GM23248 (cell line): ENCODE results near the gene AP3D1. TPM values are rescaled to one million over a fixed set of nuclear protein-coding genes. Genes with fewer than 3 reads are reported as not detected.
A peak's percentile ranks its signal among the peaks of the same experiment; 100 is the strongest.

Experiments
- DNase-seq: peaks from one replicate; pipeline ENCODE4 v3.0.0-alpha.2; 2015
- H2AFZ ChIP-seq: fragments of 200-600 bp; sonication (generic); 2 replicates; pipeline ENCODE4 v1.6.1; 2016; ENCODE audit warnings: antibody characterized with exemption
- H3F3A ChIP-seq: fragments of 200-600 bp; sonication (generic); 2 replicates; pipeline ENCODE4 v1.6.1; 2016; ENCODE audit warnings: mild to moderate bottlenecking, antibody characterized with exemption, mixed run types; ENCODE audit not compliant: insufficient read depth
- H3K27ac ChIP-seq: fragments of 200-600 bp; sonication (generic); 2 replicates; pipeline ENCODE4 v1.5.1; 2016; ENCODE audit warnings: mild to moderate bottlenecking
- H3K27me3 ChIP-seq: fragments of 200-600 bp; sonication (generic); replicated peaks from 2 replicates; pipeline ENCODE4 v1.6.1; 2016; ENCODE audit warnings: mild to moderate bottlenecking; ENCODE audit not compliant: insufficient read depth
- H3K36me3 ChIP-seq: fragments of 200-600 bp; sonication (generic); 2 replicates; pipeline ENCODE4 v1.6.1; 2016; ENCODE audit warnings: low read depth, mild to moderate bottlenecking
- H3K4me1 ChIP-seq: fragments of 200-600 bp; sonication (generic); 2 replicates; pipeline ENCODE4 v1.6.1; 2016; ENCODE audit warnings: mild to moderate bottlenecking; ENCODE audit not compliant: insufficient read depth
- H3K4me2 ChIP-seq: fragments of 200-600 bp; sonication (generic); one replicate; pipeline ENCODE4 v1.6.1; 2016; ENCODE audit warnings: mild to moderate bottlenecking; ENCODE audit not compliant: unreplicated experiment
- H3K4me3 ChIP-seq: fragments of 200-600 bp; sonication (generic); 2 replicates; pipeline ENCODE4 v1.5.1; 2016; ENCODE audit warnings: mild to moderate bottlenecking
- H3K79me2 ChIP-seq: fragments of 200-600 bp; sonication (generic); 2 replicates; pipeline ENCODE4 v1.6.1; 2016; ENCODE audit warnings: mild to moderate bottlenecking; ENCODE audit not compliant: insufficient read depth
- H3K9ac ChIP-seq: fragments of 200-600 bp; sonication (generic); 2 replicates; pipeline ENCODE4 v1.6.1; 2016; ENCODE audit warnings: mild to moderate bottlenecking
- H3K9me2 ChIP-seq: fragments of 200-600 bp; sonication (generic); 2 replicates; pipeline ENCODE4 v1.6.1; 2016; ENCODE audit warnings: mixed run types, mild to moderate bottlenecking, moderate library complexity; ENCODE audit not compliant: insufficient read depth
- H3K9me3 ChIP-seq: fragments of 200-600 bp; sonication (generic); one replicate; pipeline ENCODE4 v1.6.1; 2017; ENCODE audit warnings: low read depth
- H4K20me1 ChIP-seq: fragments of 200-600 bp; sonication (generic); 2 replicates; pipeline ENCODE4 v1.6.0; 2016; ENCODE audit not compliant: insufficient read depth
- EZH2 ChIP-seq: fragments of 200-600 bp; sonication (generic); IDR thresholded peaks from 2 replicates; pipeline ENCODE4 v1.6.1; 2018; ENCODE audit warnings: antibody characterized with exemption, mild to moderate bottlenecking; ENCODE audit not compliant: insufficient read depth, poor library complexity, severe bottlenecking
- EZH2phosphoT487 ChIP-seq: fragments of 200-600 bp; sonication (generic); IDR thresholded peaks from 2 replicates; pipeline ENCODE4 v1.6.1; 2018; ENCODE audit warnings: antibody characterized with exemption, moderate library complexity, mild to moderate bottlenecking, low read depth; ENCODE audit not compliant: insufficient read depth
- WGBS, 2 experiments: methylation state at CpG; one replicate each; pipeline ENCODE4 v1.1.6; 2015 to 2017; ENCODE audit warnings: low lambda C conversion rate in 2 of 2, low coverage in 1 of 2; ENCODE audit errors: missing lambda C conversion rate in 2 of 2; 5-methylcytosine and 5-hydroxymethylcytosine counted together
- in situ Hi-C: fragments of 300-500 bp; cut with MboI; formaldehyde crosslinking; loops from 2 replicates; pipeline ENCODE4 v1.15.0; 2020
- polyA plus RNA-seq: library from polyadenylated mRNA; unstranded; fragments of >200 nt; fragmentation: Nextera tagmentation; extraction: Ambion mirVana; gene quantifications from 2 replicates; pipeline ENCODE4 v1.2.1, GENCODE V29; 2016
- total RNA-seq: library from RNA; depleted of rRNA; stranded (reverse); fragments of >200 nt; shearing (Covaris generic); gene quantifications from 2 replicates; pipeline ENCODE4 v1.2.3, GENCODE V29; 2014

The AP3D1 gene
- total and polyA plus RNA-seq, 2 experiments from 2014 or later = 79.0 to 97.6 TPM

DNA sequence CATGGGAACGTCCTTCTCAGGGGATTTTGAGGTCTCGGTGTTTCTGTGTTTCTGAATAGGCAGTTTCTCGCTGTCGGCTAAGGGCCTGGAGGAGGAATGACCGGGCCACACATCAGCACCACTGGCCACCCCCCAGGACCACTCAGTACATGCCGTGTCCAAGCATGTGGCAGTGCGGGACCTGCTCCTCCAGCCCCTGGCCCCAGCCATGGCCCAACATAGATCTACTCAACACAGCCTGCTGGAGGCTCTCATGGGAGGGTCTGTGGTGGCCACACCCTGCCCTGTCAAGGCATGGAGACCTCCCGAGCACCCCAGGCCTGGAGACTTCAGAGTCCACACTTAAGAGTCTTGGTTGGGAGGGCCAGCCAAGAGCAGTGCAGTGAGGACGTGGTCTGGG lies 37.1 kb downstream of the AP3D1 start:
- Histone ChIP-seq H3K4me3 (no peak overlapping the region), H3K9me3 (no peaks in the 10 kb centered on the region), H3K27me3 (no peaks in the 10 kb centered on the region), H4K20me1 (no peaks in the 10 kb centered on the region), H2AFZ (no peak overlapping the region), H3K4me1 (peaks cover 4% of the 10 kb centered on the region; the same call in 1 of the 2 replicates), H3K9ac (no peak overlapping the region), H3K9me2 (no peaks in the 10 kb centered on the region), H3K27ac (no peak overlapping the region), H3K79me2 (0 out of 2 replicates have a peak, but pooled peaks cover 3% of the 10 kb centered on the region), H3F3A (no peaks in the 10 kb centered on the region), H3K4me2 (no peak overlapping the region), H3K36me3 (peaks cover 15% of the 10 kb centered on the region)
- DNase-seq = no peak
- in situ Hi-C loops = no loop called here
- 83 to 85% methylated on average over 9 of the region's 9 CpGs for WGBS, 2 experiments
- TF ChIP-seq EZH2 (no peak), EZH2phosphoT487 (no peak)

DNA sequence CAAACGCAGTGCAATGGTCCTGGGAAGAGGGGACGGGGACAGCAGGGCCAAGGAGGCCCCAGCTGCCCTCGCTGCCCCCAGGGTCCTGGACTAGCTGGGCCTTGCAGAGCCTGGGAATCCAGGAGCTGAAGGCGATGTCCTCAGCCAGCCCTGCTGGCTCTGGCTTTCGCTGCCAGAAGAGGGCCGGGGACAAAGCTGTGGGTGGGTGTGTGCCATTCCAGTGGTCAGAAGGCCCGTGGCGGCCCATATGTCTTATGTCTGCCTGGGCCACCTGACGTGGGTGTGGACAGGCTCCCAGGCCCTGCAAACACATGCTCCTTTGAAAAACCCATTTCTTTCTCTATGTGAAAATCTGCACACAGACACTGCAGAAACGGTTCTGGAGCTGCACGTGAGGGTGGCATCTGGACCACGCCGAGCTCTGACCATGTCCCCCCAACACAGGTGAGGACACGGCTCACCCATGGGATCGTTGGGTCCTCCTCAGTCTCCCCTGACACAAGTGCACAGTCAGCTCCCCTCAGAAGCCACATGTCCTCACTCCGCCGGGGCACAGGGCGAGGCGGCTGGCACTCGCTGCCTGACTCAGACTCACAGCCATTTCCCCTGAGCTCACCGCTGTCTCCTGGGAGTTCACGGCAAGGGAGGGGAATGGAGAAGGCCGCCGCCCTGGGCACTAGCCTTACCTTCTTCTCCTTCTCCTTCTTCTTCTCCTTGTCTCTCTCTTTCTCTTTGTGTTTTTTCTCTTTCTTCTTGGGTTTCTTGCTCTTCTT lies 37.7 kb downstream of the AP3D1 start:
- Histone ChIP-seq H3K9me3 (no peaks in the 10 kb centered on the region), H3K36me3 (peaks cover 15% of the 10 kb centered on the region), H3K4me3 (no peak overlapping the region), H3K4me1 (peaks cover 4% of the 10 kb centered on the region; the same call in 1 of the 2 replicates), H3K9me2 (no peaks in the 10 kb centered on the region), H2AFZ (no peak overlapping the region), H3K79me2 (0 out of 2 replicates have a peak, but pooled peaks cover 3% of the 10 kb centered on the region), H3K4me2 (no peak overlapping the region), H3K9ac (no peak overlapping the region), H3K27me3 (no peaks in the 10 kb centered on the region), H4K20me1 (no peaks in the 10 kb centered on the region), H3K27ac (no peak overlapping the region), H3F3A (no peaks in the 10 kb centered on the region)
- in situ Hi-C loops = no loop called here
- 79 to 80% methylated on average over 22 to 24 of the region's 24 CpGs for WGBS, 2 experiments
- TF ChIP-seq EZH2phosphoT487 (no peak), EZH2 (no peak)
- peak; percentile 73 for DNase-seq

DNA sequence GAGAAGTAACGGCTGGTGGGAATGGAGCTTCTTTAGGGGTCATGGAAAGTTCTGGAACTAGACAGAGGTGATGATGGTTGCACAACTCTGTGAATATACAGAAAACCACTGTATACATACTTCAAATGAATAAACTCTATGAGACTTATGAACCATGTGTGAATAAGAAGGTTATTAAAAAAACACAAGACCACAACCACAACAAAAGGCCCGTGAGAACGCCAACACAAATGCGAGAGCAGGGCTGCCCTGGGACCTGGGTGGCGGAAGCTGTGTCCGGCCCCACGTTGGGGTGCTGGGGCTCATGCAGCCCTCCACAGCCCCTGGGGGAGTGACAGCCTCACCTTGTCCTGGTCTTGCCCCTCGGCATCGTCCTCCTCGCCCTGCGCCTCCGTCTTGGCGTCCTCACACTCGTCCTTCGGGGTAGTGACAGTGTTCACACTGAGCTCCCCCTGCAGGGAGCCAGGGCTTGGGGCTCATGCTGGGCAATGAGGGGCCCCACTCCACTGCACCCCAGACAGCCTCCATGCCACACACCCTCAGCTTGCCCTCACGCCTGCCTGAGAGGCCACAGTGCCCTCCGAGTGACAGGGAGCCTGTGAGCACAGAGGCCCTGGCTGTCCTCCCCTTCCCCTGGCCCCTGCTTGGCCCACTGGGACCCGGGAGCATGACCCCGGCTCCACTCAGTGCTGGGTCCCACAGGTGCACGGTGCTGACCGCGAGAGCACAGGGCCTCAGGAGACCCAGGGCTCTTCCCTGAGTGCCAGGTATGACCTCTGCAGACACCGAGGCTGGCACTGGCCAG lies 38.6 kb downstream of the AP3D1 start:
- H3K4me1 ChIP-seq = peaks cover 4% of the 10 kb centered on the region; the same call in 1 of the 2 replicates
- TF ChIP-seq EZH2 = no peak
- TF ChIP-seq EZH2phosphoT487 = no peak
- no peaks in the 10 kb centered on the region for H3K9me3 ChIP-seq
- H3K36me3 ChIP-seq = peaks cover 9% of the 10 kb centered on the region
- no peaks in the 10 kb centered on the region for H3K27me3 ChIP-seq
- H3K9ac ChIP-seq = no peak overlapping the region
- in situ Hi-C loops = no loop called here
- no peak overlapping the region for H3K4me3 ChIP-seq
- H3K4me2 ChIP-seq = no peak overlapping the region
- no peak overlapping the region for H3K27ac ChIP-seq
- H3F3A ChIP-seq = no peaks in the 10 kb centered on the region
- H4K20me1 ChIP-seq = no peaks in the 10 kb centered on the region
- H2AFZ ChIP-seq = no peak overlapping the region
- no peak for DNase-seq
- no peaks in the 10 kb centered on the region for H3K9me2 ChIP-seq
- H3K79me2 ChIP-seq = 0 out of 2 replicates have a peak, but pooled peaks cover 3% of the 10 kb centered on the region
- 84 to 85% methylated on average over 21 to 23 of the region's 23 CpGs for WGBS, 2 experiments

DNA sequence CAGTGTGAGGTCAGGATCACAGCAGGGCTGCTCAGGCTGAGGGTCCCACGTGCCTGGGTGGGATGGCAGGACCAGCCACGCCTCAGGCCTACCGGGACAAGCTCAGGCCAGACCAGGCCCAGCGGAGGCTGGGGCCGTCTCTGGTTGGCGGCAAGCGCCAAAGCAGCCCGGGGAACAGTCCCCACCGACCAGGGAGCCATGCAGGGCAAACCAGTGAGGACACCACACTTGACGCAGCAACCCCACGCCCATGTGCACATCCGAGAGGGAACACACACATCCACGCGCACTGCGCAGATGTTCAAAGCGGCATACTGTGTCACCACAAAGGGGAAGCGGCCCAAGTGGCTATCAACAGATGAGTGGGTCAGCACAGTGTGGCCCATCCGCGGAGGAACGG lies 39.5 kb downstream of the AP3D1 start:
- Histone ChIP-seq H3K9me2 (no peaks in the 10 kb centered on the region), H4K20me1 (no peaks in the 10 kb centered on the region), H3K79me2 (0 out of 2 replicates have a peak, but pooled peaks cover 3% of the 10 kb centered on the region), H3K36me3 (peaks cover 9% of the 10 kb centered on the region), H3K9ac (no peak overlapping the region), H3F3A (no peaks in the 10 kb centered on the region), H3K4me1 (peaks cover 4% of the 10 kb centered on the region; the same call in 1 of the 2 replicates), H3K9me3 (no peaks in the 10 kb centered on the region), H2AFZ (no peak overlapping the region), H3K27me3 (no peaks in the 10 kb centered on the region), H3K4me2 (no peak overlapping the region), H3K4me3 (no peak overlapping the region), H3K27ac (no peak overlapping the region)
- DNase-seq = no peak
- 90 to 92% methylated on average over 20 of the region's 20 CpGs for WGBS, 2 experiments
- in situ Hi-C loops = no loop called here
- TF ChIP-seq EZH2phosphoT487 (no peak), EZH2 (no peak)
